HCT116 (cell line): ENCODE measurements around the gene GNB1L. TPM values are rescaled to one million over a fixed set of nuclear protein-coding genes. Genes with fewer than 3 reads are reported as not detected.

ENCODE experiments used
- ATAC-seq: fragments of 200-7000 bp; cut with Tn5 transposase; 2 replicates; pipeline ENCODE4 v1.9.1; 2020; ENCODE audit warnings: mild to moderate bottlenecking, moderate library complexity
- BruUV-seq: library from RNA; stranded (reverse); fragments of 400-500 nt; replicated peaks from 2 replicates; lab custom pipeline; 2021; lab: Mats Ljungman, UMichigan
- CTCF ChIA-PET: fragments of 300-600 bp; sonication (Branson Sonifier 250); formaldehyde crosslinking; loops from one replicate; lab custom pipeline; 2021; ENCODE audit warnings: antibody characterized with exemption; lab: Charles Lee
- POLR2A ChIA-PET: fragments of 300-600, 350-600 bp; sonication (Branson Sonifier 250); formaldehyde crosslinking; loops from one replicate; lab custom pipeline; 2021; ENCODE audit warnings: antibody characterized with exemption; lab: Charles Lee
- RAD21 ChIA-PET, 2 experiments: fragments of 300-600 bp; sonication (Branson Sonifier 250); formaldehyde crosslinking; loops; one replicate each; lab custom pipeline; 2023; ENCODE audit warnings: low total read pairs in 2 of 2; ENCODE audit not compliant: uncharacterized antibody in 2 of 2, unreplicated experiment in 2 of 2, low non-redundant PET in 1 of 2; lab: Charles Lee
- DNase-seq: peaks from one replicate; pipeline ENCODE4 v3.0.0-alpha.2; 2010; ENCODE audit warnings: low read depth, low spot score
- H2AFZ ChIP-seq: fragments of 200-600 bp; shearing (Covaris generic), sonication (generic); 2 replicates; pipeline ENCODE4 v1.6.1; 2017; ENCODE audit warnings: low read depth, mixed run types, mixed read lengths, antibody characterized with exemption, low read length; ENCODE audit not compliant: poor library complexity, severe bottlenecking
- H3K27ac ChIP-seq: 2 replicates; pipeline ENCODE4 v1.5.1; 2012; ENCODE audit warnings: low read depth, low read length
- H3K27me3 ChIP-seq: fragments of 200-600 bp; sonication (generic); 2 replicates; pipeline ENCODE4 v1.6.1; 2016; ENCODE audit warnings: mixed run types, low read length, mixed read lengths; ENCODE audit not compliant: insufficient read depth
- H3K36me3 ChIP-seq, 2 experiments: fragments of 200-500 bp in 1 of 2; fragments of 200-600 bp in 1 of 2; sonication (Bioruptor generic) in 1 of 2; sonication (generic) in 1 of 2; 2 replicates each; pipeline versions ENCODE4 v1.5.1 to v1.6.1; 2014 to 2016; ENCODE audit warnings: low read length in 2 of 2, inconsistent platforms in 1 of 2, mixed read lengths in 1 of 2, mixed run types in 1 of 2; ENCODE audit not compliant: insufficient read depth in 2 of 2, control insufficient read depth in 1 of 2
- H3K4me1 ChIP-seq, 2 experiments: fragments of 200-600 bp in 1 of 2; sonication (generic) in 1 of 2; 2 replicates each; pipeline versions ENCODE4 v1.5.1 to v1.6.1; 2012 to 2017; ENCODE audit warnings: low read length in 2 of 2, inconsistent platforms in 1 of 2, mild to moderate bottlenecking in 1 of 2, mixed read lengths in 1 of 2, mixed run types in 1 of 2, moderate library complexity in 1 of 2; ENCODE audit not compliant: insufficient read depth in 2 of 2, control insufficient read depth in 1 of 2
- H3K4me2 ChIP-seq: fragments of 200-600 bp; sonication (generic); 2 replicates; pipeline ENCODE4 v1.6.1; 2017; ENCODE audit warnings: mixed run types, low read length, mixed read lengths
- H3K4me3 ChIP-seq, 2 experiments: fragments of 200-600 bp in 1 of 2; sonication (generic) in 1 of 2; replicated peaks in 1 of 2; 2 replicates each; pipeline ENCODE4 v1.5.1; 2011 to 2016; ENCODE audit warnings: low read length in 2 of 2, control low read depth in 1 of 2, low read depth in 1 of 2, mild to moderate bottlenecking in 1 of 2, mixed read lengths in 1 of 2, mixed run types in 1 of 2
- H3K79me2 ChIP-seq: fragments of 200-600 bp; sonication (generic); 2 replicates; pipeline ENCODE4 v1.6.1; 2017; ENCODE audit warnings: mild to moderate bottlenecking, mixed run types, low read length, moderate library complexity, mixed read lengths; ENCODE audit not compliant: insufficient read depth
- H3K9ac ChIP-seq: fragments of 200-600 bp; sonication (generic); 2 replicates; pipeline ENCODE4 v1.6.1; 2016; ENCODE audit warnings: low read length, mixed read lengths
- H3K9me2 ChIP-seq: fragments of 200-600 bp; sonication (generic), shearing (Covaris generic); 2 replicates; pipeline ENCODE4 v1.6.1; 2017; ENCODE audit warnings: mixed run types, mild to moderate bottlenecking, moderate library complexity; ENCODE audit not compliant: insufficient read depth
- H3K9me3 ChIP-seq, 2 experiments: fragments of 200-500 bp in 1 of 2; fragments of 200-600 bp in 1 of 2; sonication (Bioruptor generic) in 1 of 2; sonication (generic) in 1 of 2; 2 replicates each; pipeline ENCODE4 v1.6.1; 2014 to 2017; ENCODE audit warnings: low read length in 2 of 2, mixed read lengths in 2 of 2, inconsistent platforms in 1 of 2, low read depth in 1 of 2, mild to moderate bottlenecking in 1 of 2, mixed run types in 1 of 2, moderate library complexity in 1 of 2; ENCODE audit not compliant: control insufficient read depth in 1 of 2, insufficient read depth in 1 of 2
- H4K20me1 ChIP-seq: fragments of 200-600 bp; sonication (generic), shearing (Covaris generic); 2 replicates; pipeline ENCODE4 v1.6.1; 2017; ENCODE audit warnings: mixed run types, mild to moderate bottlenecking, moderate library complexity; ENCODE audit not compliant: insufficient read depth
- CBX3 ChIP-seq: IDR thresholded peaks from 2 replicates; pipeline ENCODE4 v1.6.1; 2012; ENCODE audit warnings: low read depth
- RAD21 ChIP-seq: IDR thresholded peaks from 2 replicates; pipeline ENCODE4 v1.6.1; 2012; ENCODE audit warnings: low read depth, mild to moderate bottlenecking
- intact Hi-C: fragments of 100-400 bp; cut with micrococcal nuclease; formaldehyde crosslinking; loops from 2 replicates; pipeline ENCODE4 v1.10.0; 2022
- total RNA-seq: library from RNA; stranded (reverse); gene quantifications from one replicate; pipeline ENCODE4 v1.2.1, GENCODE V29; 2021; ENCODE audit not compliant: unreplicated experiment

Gene GNB1L
- total RNA-seq, 1 experiment from 2014 or later = 12.1 TPM

GRCh38 chr22:19733755-19734154 lies 120.9 kb downstream of the GNB1L start:
- ChIA-PET RAD21 (no interaction called here), POLR2A (no interaction called here), CTCF (interaction anchor here (0.6 kb wide), 1 partner anchor 23 kb away, joined by 6 read pairs; no protein-coding TSS in a partner anchor)
- no peak overlapping the region for H3K4me2 ChIP-seq
- H3K9ac ChIP-seq = no peak overlapping the region
- H3K27me3 ChIP-seq = no peaks in the 10 kb centered on the region
- H2AFZ ChIP-seq = no peak overlapping the region
- H3K4me1 ChIP-seq = peaks cover 0 to 12% of the 10 kb centered on the region in 2 experiments; a peak in 2 of 4 replicates
- BruUV-seq = no TSS peak
- intact Hi-C loops = no loop called here
- no peaks in the 10 kb centered on the region for H3K36me3 ChIP-seq
- no peaks in the 10 kb centered on the region for H3K9me2 ChIP-seq
- H3K79me2 ChIP-seq = no peaks in the 10 kb centered on the region
- no peak for ATAC-seq
- H3K9me3 ChIP-seq = no peaks in the 10 kb centered on the region
- H4K20me1 ChIP-seq = no peaks in the 10 kb centered on the region
- no peak for DNase-seq
- H3K4me3 ChIP-seq = no peak overlapping the region
- H3K27ac ChIP-seq = no peak overlapping the region
- TF ChIP-seq CBX3 (no peak), RAD21 (no peak)

Other genes with a start within 250 kb of the GNB1L start
- gene SEPTIN5, start 140.4 kb downstream of the GNB1L start, total RNA-seq = 9.0 TPM
- gene GP1BB, start 131.3 kb downstream of the GNB1L start, total RNA-seq = 4.8 TPM
- 3.9 TPM for gene TBX1, start 94.1 kb downstream of the GNB1L start, total RNA-seq
- gene RTL10, start within 50 bp of the GNB1L start, total RNA-seq = 24.6 TPM
- 109 TPM for gene COMT, start 86.9 kb upstream of the GNB1L start, total RNA-seq
- gene TXNRD2, start 86.9 kb upstream of the GNB1L start, total RNA-seq = 19.7 TPM
- 42.8 TPM for gene ARVCF, start 161.9 kb upstream of the GNB1L start, total RNA-seq
- gene TANGO2, start 166.2 kb upstream of the GNB1L start, total RNA-seq = 17.0 TPM
- gene DGCR8, start 225.4 kb upstream of the GNB1L start, total RNA-seq = 43.8 TPM